Loucy (cell line): ENCODE measurements around the gene FAM177A1.

Source experiments
- EZH2phosphoT487 ChIP-seq: fragments of 200-600 bp; IDR thresholded peaks from 2 replicates; pipeline ENCODE4 v1.6.1; 2018; ENCODE audit warnings: antibody characterized with exemption, mild to moderate bottlenecking, moderate library complexity, borderline replicate concordance
- TF ChIP-seq, protein P1 (sequence below): fragments of 200-600 bp; sonication (generic); conservative IDR thresholded peaks from 2 replicates; pipeline ENCODE4 v1.5.1; 2014; ENCODE audit warnings: mild to moderate bottlenecking, antibody characterized with exemption, low read length

GRCh38 chr14:35028435-35028834 lies 17.6 kb upstream of the FAM177A1 start:
- TF ChIP-seq, protein P1, sequence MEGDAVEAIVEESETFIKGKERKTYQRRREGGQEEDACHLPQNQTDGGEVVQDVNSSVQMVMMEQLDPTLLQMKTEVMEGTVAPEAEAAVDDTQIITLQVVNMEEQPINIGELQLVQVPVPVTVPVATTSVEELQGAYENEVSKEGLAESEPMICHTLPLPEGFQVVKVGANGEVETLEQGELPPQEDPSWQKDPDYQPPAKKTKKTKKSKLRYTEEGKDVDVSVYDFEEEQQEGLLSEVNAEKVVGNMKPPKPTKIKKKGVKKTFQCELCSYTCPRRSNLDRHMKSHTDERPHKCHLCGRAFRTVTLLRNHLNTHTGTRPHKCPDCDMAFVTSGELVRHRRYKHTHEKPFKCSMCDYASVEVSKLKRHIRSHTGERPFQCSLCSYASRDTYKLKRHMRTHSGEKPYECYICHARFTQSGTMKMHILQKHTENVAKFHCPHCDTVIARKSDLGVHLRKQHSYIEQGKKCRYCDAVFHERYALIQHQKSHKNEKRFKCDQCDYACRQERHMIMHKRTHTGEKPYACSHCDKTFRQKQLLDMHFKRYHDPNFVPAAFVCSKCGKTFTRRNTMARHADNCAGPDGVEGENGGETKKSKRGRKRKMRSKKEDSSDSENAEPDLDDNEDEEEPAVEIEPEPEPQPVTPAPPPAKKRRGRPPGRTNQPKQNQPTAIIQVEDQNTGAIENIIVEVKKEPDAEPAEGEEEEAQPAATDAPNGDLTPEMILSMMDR, result no peak
- TF ChIP-seq EZH2phosphoT487, result no peak
